ENCODE results near the gene RPH3AL.
"Not testable (repeated sequence)": the region's sequence is repeated elsewhere in the genome, so short reads cannot be mapped to it uniquely, and the experiment has no call there.

RPH3AL gene

DNA sequence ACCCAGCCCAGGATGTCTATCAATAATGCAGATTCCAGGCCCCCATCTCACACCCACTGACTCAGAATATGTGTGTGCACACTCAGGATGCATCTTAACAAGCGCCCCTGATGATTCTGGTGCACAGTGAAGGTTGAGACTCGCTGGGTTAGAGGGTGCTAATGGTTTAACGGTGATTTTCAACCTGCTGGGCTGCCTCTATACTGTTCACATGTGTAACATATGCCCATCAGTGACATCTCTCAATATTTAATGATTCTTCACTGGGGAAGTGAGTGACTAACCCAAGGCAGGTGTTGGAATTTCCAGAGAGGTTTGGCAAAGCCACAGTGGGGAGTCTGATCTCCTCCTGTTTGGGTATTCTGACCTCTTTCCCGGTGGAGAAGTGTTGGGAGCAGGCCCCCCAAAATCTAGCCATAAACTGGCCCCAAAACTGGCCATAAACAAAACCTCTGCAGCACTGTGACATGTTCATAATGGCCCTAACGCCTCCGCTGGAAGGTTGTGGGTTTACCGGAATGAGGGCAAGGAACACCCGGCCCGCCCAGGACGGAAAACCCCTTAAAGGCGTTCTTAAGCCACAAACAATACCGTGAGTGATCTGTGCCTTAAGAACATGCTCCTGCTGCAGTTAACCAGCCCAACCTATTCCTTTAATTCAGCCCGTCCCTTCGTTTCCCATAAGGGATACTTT, 167.0 kb downstream of the RPH3AL start:
- in situ Hi-C loops (cut with MboI; ENCODE audit: low sequenced_read_pairs): no loop called here

DNA sequence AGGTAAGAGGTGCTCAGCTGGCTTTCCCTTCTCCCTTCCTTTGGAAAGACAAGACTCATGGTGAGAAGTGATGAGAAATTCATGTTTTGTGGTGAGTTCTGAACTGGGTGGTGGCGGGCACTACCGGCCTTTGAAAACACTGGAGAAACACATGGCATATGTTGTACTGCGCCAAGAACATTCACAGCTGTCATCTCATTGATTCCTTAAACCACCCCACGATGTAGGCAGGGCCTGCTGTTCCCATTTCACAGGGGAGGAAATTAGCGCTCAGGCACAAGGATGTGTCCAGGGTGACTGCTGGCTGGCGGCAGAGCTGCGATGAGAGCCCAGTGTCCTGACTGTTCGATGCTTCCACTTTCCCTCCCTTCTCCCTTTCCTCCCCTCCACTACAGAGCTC, 169.6 kb downstream of the RPH3AL start:
- in situ Hi-C loops (cut with MboI; ENCODE audit: low sequenced_read_pairs): no loop called here

DNA sequence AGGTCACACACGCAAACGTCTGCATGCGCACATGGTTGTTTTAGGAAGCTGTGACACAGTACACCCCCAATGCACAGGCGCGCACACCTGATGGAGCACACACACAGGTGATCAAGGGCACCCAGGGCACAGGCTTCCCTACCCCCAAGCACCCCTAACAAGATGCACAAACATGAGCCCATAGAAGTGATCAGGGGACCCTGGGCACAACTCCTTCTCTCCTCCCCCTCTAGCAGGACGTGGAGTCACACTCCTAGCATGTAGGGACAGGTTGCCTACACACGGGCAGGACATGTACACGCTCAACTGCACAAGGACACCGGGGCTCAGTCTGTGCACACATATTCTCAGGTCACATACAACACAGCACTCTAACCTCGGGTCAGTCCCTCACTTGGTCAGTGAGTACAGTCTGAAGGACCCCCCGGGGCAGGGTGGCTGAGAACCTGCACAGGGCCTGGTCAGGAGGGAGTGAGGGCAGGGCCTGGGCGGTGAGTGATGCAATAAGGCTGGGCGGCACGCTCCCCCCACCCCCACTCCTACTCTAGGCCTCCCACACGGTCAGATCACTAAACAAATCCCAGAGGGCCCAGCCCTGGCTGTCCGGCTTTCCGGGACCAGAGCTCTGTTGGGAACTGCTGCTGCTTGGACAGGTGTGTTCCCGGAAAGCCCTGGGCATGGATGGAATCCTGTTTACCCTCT, 170.4 kb downstream of the RPH3AL start:
- in situ Hi-C loops (cut with MboI; ENCODE audit: low sequenced_read_pairs): no loop called here

DNA sequence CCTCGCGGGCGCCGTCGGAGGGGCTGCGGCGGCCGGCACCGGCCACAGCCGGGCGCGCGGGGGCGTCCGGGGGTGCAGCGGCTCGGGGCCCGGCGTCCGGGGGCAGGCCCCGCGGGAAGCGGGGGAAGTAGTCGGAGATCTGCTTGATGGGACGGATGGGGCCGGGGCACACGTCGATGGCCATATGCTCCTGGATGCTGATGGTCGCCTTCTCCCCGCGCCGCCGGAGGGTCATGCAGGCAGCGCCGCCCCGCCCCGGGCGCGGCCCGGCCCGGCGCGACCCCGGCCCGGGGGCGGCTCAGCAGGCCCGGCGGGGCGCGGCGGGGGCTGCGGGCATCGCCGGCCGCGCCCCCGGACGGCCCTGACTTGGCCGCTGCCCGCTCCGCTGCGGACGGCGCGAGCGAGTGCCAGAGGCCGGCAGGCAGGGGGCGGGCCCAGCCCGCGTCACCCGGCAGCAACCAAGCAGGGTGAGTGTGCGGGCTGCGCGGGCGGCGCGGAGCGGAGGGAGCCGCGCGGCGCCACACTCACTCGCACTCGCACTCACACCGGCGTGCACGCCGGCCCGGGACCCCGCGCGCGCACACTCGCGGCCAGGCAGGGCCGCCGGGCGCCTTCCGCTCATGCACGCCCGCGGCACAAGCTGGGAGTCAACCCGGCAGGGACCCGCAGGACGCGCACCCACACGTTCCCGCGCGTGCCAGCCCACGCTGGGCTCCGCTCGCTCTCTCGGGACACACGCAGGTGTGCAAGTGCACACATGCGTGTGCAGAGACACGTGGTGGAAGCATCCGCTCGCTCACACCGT, 171.2 kb downstream of the RPH3AL start, which contains the start of gene DOC2B:
Gene DOC2B (minus strand): TSS at position 406 of the 805 bp plus-strand sequence. CDS start 171 bp downstream, at position 235.
- in situ Hi-C loops (cut with MboI; ENCODE audit: low sequenced_read_pairs): no loop called here

DNA sequence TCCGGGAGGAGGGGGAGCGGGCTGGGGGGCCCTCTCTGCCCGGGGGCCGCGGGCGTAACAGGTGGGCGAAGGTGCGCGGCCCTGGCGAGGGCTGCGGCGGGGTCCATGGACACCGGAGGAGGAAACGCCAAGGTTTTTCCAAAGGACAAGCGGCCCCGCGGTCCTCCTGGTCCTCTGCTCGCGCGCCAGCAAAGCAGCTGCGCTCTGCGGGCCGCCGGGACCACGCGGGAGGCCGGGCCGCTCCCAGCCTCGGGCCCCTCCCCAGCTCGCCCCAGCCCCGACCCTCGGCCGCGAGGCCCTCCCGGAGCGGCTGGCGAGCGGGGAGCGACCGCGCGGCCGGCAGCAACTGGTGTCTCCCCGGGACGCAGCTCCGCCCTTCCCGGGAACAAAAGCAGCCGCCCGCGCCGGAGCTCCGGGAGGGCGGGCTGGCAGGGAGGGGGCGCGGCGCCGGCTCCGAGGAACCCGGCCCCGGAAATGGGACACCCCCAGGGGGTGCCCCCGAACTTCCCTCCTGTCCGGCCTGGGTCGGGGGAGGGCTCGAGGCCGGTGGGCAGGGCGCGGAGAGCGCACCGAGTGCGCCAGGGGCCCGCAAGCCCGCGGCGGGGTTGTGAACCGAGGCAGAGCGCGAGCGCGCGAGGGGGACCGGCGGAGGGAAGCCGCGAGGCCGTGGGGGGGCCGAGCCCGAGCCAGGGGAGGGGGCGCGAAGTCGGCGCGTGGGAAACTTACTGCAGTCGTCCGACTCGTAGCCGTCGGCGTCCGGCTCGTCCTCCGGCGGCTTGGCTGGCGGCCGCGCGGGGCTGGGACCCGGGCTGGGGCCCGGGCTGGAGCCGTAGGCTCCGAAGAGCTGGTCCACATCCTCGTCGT, 172.0 kb downstream of the RPH3AL start:
- in situ Hi-C loops (cut with MboI; ENCODE audit: low sequenced_read_pairs): no loop called here

DNA sequence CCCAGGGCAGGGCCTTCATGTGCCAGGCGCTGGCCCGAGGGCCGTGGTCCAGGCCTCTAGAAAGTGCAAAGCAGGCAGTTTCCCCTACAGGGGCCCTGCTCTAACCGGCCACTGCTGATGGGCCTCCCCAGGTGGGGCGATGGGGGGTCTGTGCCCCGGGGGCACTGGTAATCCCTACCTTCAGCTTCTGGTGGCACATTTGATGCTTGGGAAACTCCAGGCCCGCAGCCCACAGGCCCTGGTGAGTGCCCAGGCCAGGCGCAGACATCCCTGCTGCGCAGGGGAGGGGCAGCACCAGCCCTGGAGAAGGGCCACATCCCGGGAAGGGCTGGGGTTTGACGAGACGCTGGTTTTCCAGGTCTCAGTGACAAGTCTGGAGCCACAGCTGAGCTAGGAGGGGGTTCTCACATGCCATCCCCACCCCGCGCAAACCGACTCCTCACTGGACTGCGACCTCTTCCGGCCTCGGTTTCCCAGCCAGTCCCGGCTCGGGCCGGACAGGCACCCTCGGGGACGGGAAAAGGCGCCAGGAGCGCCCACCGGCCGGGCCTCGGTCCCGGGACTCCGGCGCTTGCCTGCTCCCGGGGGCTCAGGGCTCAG, 172.7 kb downstream of the RPH3AL start:
- in situ Hi-C loops (cut with MboI; ENCODE audit: low sequenced_read_pairs): no loop called here

DNA sequence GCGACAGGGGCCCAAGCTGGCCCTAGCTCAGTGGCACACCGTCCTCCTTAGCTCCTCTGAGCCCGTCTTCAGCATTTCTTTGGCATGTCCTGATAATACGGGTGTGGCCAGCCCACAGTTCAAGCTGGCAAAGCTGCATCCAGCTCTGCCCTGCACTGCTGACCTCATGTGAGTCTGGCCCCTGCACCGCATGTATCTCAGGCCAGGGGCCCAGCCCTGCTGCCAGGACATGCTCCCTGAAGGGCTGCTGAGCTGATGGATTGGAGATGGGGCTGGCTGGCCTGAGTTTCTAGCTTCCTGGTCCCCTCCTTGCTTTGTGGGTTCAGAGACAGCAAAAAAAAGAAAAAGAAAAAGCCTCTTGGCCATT, 173.6 kb downstream of the RPH3AL start:
- in situ Hi-C loops (cut with MboI; ENCODE audit: low sequenced_read_pairs): no loop called here

DNA sequence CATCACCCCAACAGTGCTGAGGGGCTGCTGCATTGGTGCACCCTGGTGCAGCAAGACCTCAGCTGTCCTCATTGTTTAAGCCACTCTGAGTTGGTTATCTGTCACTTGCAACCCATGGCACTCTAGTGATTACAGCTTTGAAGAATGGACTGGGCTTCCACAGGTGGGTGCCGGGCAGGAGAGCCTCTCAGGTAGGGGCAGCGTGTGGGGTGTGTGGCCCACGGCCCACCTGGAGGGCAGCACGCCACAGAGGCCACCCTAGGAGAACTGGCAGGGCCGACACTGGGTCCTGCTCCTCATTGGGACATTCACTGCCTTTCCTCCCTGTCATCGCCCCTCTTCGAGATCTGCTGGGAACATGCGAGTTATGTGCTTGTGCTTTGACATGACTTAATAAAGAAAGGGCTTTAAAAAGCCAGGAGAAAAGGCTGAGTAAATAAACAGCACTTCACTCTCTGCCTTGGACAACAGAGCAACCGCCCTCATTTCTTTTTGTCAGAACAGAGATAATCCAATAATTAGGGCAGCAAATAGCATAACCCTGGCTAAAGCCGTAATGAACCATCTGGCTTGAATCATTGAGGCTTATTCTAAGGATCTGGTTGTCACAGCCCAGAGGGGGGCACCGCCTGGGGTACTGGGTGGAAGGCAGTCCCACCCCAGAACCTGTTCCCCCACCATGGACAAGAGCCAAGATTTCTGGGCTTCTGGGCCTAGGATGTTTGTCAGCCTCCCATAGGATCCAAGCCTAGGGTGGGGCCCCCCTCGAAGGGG, 174.1 kb downstream of the RPH3AL start:
- in situ Hi-C loops (cut with MboI; ENCODE audit: low sequenced_read_pairs): no loop called here

DNA sequence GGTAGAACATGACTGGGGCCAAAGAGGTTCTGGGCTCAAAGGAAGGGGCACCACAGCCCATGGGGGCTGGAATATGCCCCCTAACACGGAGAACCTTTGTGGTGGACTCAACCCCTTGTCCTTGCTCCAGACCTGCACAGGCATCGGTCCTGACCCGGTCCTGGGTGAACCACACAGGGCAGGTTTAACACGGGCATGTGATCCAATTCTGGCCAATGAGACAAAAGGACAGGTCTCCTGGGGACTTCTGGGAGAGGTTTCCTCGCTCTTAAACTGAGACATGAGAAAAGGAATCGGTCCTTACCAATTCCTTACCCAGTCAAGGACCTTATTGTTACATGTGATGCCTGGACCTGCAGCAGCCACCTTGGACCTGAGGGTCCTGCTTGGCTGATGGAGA, 174.8 kb downstream of the RPH3AL start:
- in situ Hi-C loops (cut with MboI; ENCODE audit: low sequenced_read_pairs): no loop called here

DNA sequence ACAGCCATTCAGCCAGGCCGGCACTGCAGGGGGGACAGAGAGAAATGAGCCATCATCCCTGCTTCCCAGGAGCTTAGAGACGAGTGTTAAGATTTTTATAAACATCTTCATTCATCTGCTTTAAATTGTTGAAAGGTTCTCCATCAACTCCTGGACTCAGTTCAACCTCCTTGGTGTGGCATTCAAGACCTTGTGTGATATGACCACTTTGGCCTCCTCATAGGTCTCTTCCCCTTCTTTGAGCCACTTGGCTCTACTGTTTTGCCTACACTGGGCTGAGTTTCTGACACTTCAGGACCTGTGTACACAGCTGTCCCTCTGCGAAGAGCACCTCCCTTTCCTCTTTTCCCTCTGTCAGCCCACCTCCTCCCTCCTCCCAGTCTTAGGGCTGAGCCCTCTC, 175.5 kb downstream of the RPH3AL start:
- in situ Hi-C loops (cut with MboI; ENCODE audit: low sequenced_read_pairs): no loop called here

DNA sequence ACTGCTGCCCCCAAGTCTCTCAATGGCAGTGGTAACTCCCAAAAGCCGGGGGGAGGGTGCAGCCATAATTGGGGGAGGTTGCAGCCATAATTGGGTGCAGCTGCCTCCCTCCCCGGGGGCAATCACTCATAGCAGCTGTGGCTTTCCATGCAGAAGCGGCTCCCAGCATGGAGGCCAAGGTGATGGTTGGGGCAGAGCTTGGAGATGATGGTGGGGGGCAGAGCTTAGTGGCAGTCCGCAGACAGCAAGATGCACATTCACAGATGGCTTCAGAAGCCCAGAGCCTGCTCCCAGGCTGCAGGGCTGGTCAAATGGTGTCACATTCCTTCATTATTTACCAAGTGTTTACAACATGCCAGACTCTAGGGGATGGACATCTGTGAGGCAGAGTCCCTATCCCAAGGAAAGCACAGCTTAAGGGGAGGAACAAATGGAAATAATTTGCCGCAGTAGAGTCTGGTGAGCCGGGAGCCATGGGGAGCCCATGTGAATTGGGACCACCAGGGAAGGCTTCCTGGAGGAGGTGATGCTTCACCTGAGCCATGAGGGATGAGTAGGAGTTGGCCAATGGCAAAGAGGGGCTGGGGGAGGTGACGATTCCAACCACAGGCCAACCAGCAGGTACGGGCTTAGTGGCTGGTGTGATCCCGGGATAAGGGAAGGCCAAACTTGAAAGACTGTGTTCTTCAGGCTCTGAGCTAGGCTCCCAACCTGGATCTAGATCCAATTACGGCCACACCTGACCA, 179.3 kb downstream of the RPH3AL start:
- in situ Hi-C loops (cut with MboI; ENCODE audit: low sequenced_read_pairs): no loop called here

DNA sequence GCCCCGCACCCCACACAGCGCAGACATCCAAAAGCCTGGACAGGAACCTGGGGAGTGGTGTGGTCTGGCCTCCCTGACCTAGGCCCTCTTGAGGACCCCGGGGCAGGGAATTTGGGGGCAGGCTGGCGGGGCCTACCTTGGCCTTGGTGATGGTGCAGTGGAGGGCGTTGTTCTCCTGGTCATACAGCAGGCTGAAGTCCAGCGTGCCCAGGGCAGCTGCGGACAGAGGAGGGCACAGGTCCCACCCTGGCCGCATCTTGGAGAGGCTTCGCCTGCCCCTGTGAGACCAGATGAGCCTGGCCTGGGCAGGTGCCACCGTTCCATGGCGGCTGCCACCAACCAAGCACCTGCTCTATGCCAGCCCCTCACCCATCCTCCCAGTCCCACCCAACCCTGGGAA, 180.2 kb downstream of the RPH3AL start:
- in situ Hi-C loops (cut with MboI; ENCODE audit: low sequenced_read_pairs): no loop called here

DNA sequence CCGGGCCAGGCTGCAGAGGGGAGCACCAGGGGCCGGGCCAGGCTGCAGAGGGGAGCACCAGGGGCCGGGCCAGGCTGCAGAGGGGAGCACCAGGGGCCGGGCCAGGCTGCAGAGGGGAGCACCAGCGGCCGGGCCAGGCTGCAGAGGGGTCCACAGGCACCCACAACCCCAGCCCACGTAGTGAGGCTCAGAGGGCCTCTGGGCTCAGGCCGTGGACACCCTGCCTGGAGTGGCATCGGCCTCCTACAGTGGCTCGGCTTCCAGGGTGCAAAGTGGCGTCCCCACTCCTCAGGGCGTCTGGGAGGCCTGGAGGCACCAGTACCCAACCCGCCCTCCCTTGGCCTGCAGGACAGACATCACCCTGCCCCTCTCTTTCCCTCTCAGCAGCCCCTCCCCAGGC, 180.7 kb downstream of the RPH3AL start:
- in situ Hi-C loops (cut with MboI; ENCODE audit: low sequenced_read_pairs): no loop called here

DNA sequence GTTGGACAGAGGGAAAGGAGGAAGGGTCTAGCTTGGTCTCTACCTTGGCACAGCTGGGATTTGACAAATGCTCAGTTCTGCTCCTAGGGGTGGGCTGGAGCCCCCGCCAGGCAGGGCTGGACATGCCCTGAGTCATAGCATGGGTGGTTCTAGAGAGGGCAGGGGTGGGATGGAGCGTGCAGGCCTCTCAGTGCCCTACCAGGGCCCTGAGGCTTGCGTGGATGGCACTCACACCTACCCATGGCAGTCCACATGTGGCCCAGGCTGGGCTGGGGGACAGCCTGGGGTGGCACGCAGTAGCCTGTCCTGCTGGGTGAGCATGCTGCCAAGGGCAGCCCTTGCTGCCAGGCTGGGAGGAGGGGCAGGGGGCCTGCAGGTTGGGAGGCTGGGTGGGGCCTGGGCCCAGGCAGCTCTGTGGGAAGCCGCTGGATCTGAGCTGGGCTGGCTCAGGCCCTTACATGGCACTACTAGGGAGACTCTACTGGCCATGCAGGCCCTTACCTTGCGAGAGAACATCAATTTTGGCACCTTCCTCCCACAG, 182.4 kb downstream of the RPH3AL start:
- in situ Hi-C loops (cut with MboI; ENCODE audit: low sequenced_read_pairs): no loop called here

DNA sequence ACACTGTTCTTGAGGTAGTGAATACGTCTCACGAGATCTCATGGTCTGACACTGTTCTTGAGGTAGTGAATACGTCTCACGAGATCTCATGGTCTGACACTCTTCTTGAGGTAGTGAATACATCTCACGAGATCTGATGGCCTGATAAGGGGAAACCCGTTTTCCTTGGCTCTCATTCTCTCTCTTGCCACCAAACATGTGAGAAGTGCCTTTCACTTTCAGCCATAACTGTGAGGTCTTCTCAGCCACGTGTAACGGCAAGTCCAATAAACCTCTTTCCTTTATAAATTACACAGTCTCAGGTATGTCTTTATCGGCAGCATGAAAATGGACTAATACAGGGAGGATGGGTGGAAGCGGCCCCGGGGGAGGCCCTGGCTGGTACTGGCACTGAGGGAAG, 184.0 kb downstream of the RPH3AL start:
- in situ Hi-C loops (cut with MboI; ENCODE audit: low sequenced_read_pairs): not testable (repeated sequence)

DNA sequence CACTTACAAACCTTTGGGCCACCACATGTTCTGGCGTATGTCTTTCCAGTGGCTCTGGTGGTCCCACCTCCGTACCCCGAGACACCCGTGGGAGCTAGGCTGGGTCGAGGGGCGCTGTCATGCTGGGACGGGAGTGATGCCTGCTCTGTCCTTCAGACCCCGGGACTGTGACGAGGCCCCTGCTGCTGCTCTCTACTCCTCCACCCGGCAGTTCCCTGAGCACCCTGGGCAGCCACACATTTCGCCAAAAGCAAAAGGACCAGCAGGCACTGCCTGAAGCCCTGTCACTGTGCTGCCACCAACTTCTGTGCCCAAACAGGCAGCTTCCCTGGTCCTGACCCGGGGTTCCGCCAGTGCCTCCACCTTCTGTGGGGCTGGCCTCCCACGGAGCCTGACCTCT, 186.7 kb downstream of the RPH3AL start:
- in situ Hi-C loops (cut with MboI; ENCODE audit: low sequenced_read_pairs): no loop called here

DNA sequence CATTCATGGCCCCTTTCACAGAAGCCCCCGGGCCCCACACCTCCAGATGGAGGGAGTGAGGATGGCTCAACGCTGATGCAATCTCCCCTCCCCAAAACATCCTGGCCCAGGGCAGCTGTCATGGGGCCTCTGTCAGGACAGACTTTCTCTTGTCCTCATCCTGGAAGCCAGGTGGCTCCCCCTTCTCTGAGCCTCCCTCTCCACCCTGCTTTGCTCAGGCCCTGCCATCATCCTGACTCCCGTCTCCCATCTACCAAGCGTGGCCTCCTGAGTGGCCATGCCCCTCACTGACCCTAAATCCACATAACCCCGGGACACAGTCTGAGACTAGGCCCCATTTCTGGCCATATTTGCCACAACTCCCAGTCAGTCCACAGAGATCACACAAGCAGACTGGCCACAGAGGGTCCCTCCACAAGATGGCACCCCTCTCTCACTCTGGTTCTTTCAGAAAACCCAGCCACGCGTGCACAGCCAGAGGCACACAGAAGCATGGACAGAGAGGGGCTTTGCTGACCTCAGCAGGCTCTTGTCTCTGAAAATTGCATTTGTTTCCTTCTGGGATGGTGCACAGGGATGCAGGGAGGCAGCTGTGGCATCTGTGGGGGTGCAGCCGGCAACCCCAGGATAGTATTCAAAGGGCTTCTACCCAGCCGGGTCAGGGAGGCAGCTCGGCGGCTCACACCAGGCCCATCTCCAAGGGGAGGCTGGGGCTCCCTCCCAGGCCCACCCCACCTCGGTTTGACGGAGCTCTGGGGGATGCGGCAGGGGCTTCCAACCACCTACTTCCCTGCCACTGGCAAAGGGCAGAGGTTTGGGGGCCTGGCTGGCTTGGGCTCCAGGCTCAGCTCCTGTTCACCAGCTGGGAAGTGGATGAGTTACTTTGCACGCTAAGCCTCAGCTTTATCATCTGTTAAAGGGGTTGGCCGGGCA, 188.0 kb downstream of the RPH3AL start:
- in situ Hi-C loops (cut with MboI; ENCODE audit: low sequenced_read_pairs): no loop called here
